ENCODE data around the gene METTL1.

GRCh38 chr12:57745485-57745881 lies 26.4 kb downstream of the METTL1 start:
- TF ChIP-seq, protein P1, sequence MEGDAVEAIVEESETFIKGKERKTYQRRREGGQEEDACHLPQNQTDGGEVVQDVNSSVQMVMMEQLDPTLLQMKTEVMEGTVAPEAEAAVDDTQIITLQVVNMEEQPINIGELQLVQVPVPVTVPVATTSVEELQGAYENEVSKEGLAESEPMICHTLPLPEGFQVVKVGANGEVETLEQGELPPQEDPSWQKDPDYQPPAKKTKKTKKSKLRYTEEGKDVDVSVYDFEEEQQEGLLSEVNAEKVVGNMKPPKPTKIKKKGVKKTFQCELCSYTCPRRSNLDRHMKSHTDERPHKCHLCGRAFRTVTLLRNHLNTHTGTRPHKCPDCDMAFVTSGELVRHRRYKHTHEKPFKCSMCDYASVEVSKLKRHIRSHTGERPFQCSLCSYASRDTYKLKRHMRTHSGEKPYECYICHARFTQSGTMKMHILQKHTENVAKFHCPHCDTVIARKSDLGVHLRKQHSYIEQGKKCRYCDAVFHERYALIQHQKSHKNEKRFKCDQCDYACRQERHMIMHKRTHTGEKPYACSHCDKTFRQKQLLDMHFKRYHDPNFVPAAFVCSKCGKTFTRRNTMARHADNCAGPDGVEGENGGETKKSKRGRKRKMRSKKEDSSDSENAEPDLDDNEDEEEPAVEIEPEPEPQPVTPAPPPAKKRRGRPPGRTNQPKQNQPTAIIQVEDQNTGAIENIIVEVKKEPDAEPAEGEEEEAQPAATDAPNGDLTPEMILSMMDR (conservative IDR thresholded peaks at IDR 0.05): no peak
- TF ChIP-seq EZH2 (IDR thresholded peaks at IDR 0.05; ENCODE audit: low read depth): no peak

All from PC-9 (cell line).